A673 (cell line): ENCODE data around the gene EXOG.

Source experiments
- CTCF ChIP-seq: fragments of 300-800, 200-600 bp; sonication (generic); conservative IDR thresholded peaks from 2 replicates; pipeline ENCODE4 v1.5.1; 2017; ENCODE audit warnings: low read depth, mild to moderate bottlenecking, antibody characterized with exemption, low read length, moderate library complexity, mixed read lengths
- EZH2 ChIP-seq: fragments of 200-600 bp; sonication (generic); IDR thresholded peaks from 2 replicates; pipeline ENCODE4 v1.6.1; 2017; ENCODE audit warnings: borderline replicate concordance, low read depth, mild to moderate bottlenecking, mixed read lengths, antibody characterized with exemption, low read length; ENCODE audit not compliant: poor library complexity, severe bottlenecking

- TF ChIP-seq EZH2 (no peak), CTCF (no peak)
Measured at GRCh38 chr3:38536671-38537070, 40.5 kb downstream of the EXOG start.
